ENCODE data around the gene XRCC2.

GRCh38 chr7:152608656-152609055 lies 67.3 kb downstream of the XRCC2 start:
- TF ChIP-seq, protein P1, sequence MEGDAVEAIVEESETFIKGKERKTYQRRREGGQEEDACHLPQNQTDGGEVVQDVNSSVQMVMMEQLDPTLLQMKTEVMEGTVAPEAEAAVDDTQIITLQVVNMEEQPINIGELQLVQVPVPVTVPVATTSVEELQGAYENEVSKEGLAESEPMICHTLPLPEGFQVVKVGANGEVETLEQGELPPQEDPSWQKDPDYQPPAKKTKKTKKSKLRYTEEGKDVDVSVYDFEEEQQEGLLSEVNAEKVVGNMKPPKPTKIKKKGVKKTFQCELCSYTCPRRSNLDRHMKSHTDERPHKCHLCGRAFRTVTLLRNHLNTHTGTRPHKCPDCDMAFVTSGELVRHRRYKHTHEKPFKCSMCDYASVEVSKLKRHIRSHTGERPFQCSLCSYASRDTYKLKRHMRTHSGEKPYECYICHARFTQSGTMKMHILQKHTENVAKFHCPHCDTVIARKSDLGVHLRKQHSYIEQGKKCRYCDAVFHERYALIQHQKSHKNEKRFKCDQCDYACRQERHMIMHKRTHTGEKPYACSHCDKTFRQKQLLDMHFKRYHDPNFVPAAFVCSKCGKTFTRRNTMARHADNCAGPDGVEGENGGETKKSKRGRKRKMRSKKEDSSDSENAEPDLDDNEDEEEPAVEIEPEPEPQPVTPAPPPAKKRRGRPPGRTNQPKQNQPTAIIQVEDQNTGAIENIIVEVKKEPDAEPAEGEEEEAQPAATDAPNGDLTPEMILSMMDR (IDR thresholded peaks at IDR 0.05) = no peak
- TF ChIP-seq POLR2A (IDR thresholded peaks at IDR 0.05) = no peak
